Aorta (tissue), 4 donors: ENCODE results near the gene SPINK1. TPM values are rescaled to one million over a fixed set of nuclear protein-coding genes. Genes with fewer than 3 reads are reported as not detected.

ENCODE experiments used
- polyA plus RNA-seq, 2 donors: library from polyadenylated mRNA; stranded (reverse); fragments of 200-250 nt; gene quantifications; one replicate each; pipeline ENCODE4 v1.2.3, GENCODE V29; 2013
- total RNA-seq, 2 donors: library from RNA; stranded (reverse); fragmentation: NEBNext Ultra II Directional; extraction: Animal tissue kit (Norgen Biotek cat#: 25700); gene quantifications; one replicate each; pipeline ENCODE4 v1.2.1, GENCODE V29; 2021
- donor health status: healthy with polysubstance abuse.
- donor health status: Bipolar disorder and iron deficiency.
- donor health status: DM: no; HTN: no; CAD: no.
- donor health status: DM: yes; HTN: yes; CAD: no.

Gene SPINK1
- total and polyA plus RNA-seq, 4 donors, result 9.4 to 67.7 (median 15.3) TPM

Other genes with a start within 250 kb of the SPINK1 start
- gene JAKMIP2, start 48.9 kb downstream of the SPINK1 start, total RNA-seq, result 1 to 10 TPM in 1 of 2 donors, under 1 TPM in 1; 0.42 to 1.9 TPM
- gene JAKMIP2, start 48.9 kb downstream of the SPINK1 start, polyA plus RNA-seq, result under 1 TPM in 1 of 2 donors, not detected in 1; 0.13 TPM
- gene SCGB3A2, start 47.0 kb upstream of the SPINK1 start, total RNA-seq, result not detected
- 1 to 10 TPM in 1 of 2 donors, under 1 TPM in 1; 0.43 to 2.0 TPM for gene SCGB3A2, start 47.0 kb upstream of the SPINK1 start, polyA plus RNA-seq
- gene C5orf46, start 74.9 kb upstream of the SPINK1 start, total RNA-seq, result 10 to 100 TPM; 39.5 to 49.5 TPM
- gene C5orf46, start 74.9 kb upstream of the SPINK1 start, polyA plus RNA-seq, result 100 to 1,000 TPM in 1 of 2 donors, 10 to 100 TPM in 1; 23.1 to 118 TPM
- gene SPINK5, start 232.3 kb upstream of the SPINK1 start, total RNA-seq, result 1 to 10 TPM in 1 of 2 donors, under 1 TPM in 1; 0.42 to 1.1 TPM
- under 1 TPM; 0.69 to 0.75 TPM for gene SPINK5, start 232.3 kb upstream of the SPINK1 start, polyA plus RNA-seq